ENCODE measurements around the gene RPL28.
"Not testable (repeated sequence)": the region's sequence is repeated elsewhere in the genome, so short reads cannot be mapped to it uniquely, and the experiment has no call there.

RPL28 gene

GRCh38 chr19:55398200-55398925 lies 12.6 kb downstream of the RPL28 start:
- no peak for DNase-seq

- no peak for DNase-seq
Measured at GRCh38 chr19:55400281-55401087, 14.8 kb downstream of the RPL28 start.

- DNase-seq = not testable (repeated sequence)
Measured at GRCh38 chr19:55401390-55401789, 15.7 kb downstream of the RPL28 start.

- DNase-seq = no peak
Measured at GRCh38 chr19:55402509-55402908, 16.8 kb downstream of the RPL28 start.

GRCh38 chr19:55405638-55406037 lies 19.9 kb downstream of the RPL28 start:
- DNase-seq = no peak

GRCh38 chr19:55406091-55406825 lies 20.5 kb downstream of the RPL28 start:
- DNase-seq = no peak

GRCh38 chr19:55406826-55407549 lies 21.3 kb downstream of the RPL28 start:
- peak; percentile 38 for DNase-seq

- DNase-seq = not testable (repeated sequence)
Measured at GRCh38 chr19:55407550-55407799, 21.7 kb downstream of the RPL28 start, which contains the start of gene UBE2S. Gene UBE2S (minus strand): TSS chr19:55407788. CDS start chr19:55407589, 199 bp downstream.

- DNase-seq = peak; percentile 98
Measured at GRCh38 chr19:55407800-55408532, 22.2 kb downstream of the RPL28 start.

GRCh38 chr19:55408533-55408872 lies 22.8 kb downstream of the RPL28 start:
- DNase-seq = no peak

- DNase-seq = not testable (repeated sequence)
Measured at GRCh38 chr19:55409179-55409578, 23.4 kb downstream of the RPL28 start.

- no peak for DNase-seq
Measured at GRCh38 chr19:55410168-55410567, 24.4 kb downstream of the RPL28 start.

- peak; percentile 65 for DNase-seq
Measured at GRCh38 chr19:55418185-55418584, 32.5 kb downstream of the RPL28 start.

GRCh38 chr19:55419103-55419502 lies 33.4 kb downstream of the RPL28 start:
- peak; percentile 51 for DNase-seq

GRCh38 chr19:55419624-55420236 lies 34.0 kb downstream of the RPL28 start:
- DNase-seq = no peak

GRCh38 chr19:55421281-55421680 lies 35.5 kb downstream of the RPL28 start:
- DNase-seq = peak; percentile 53

- DNase-seq = no peak
Measured at GRCh38 chr19:55423225-55424005, 37.7 kb downstream of the RPL28 start.

GRCh38 chr19:55424518-55424917 lies 38.8 kb downstream of the RPL28 start:
- no peak for DNase-seq

- DNase-seq = no peak
Measured at GRCh38 chr19:55426042-55426441, 40.3 kb downstream of the RPL28 start.

- no peak for DNase-seq
Measured at GRCh38 chr19:55431183-55431582, 45.5 kb downstream of the RPL28 start.
